HL-60 (cell line): ENCODE results near the gene FAM177A1.

Experiments used
- CTCF ChIP-seq: IDR thresholded peaks from one replicate; pipeline ENCODE4 v1.5.1; 2011; ENCODE audit warnings: low read length, control low read depth, inconsistent platforms; ENCODE audit not compliant: insufficient read depth
- GABPA ChIP-seq: IDR thresholded peaks from 2 replicates; pipeline ENCODE4 v1.6.1; 2012; ENCODE audit warnings: low read depth
- POLR2AphosphoS5 ChIP-seq: IDR thresholded peaks from 2 replicates; pipeline ENCODE4 v1.6.1; 2012; ENCODE audit warnings: low read depth
- SPI1 ChIP-seq: IDR thresholded peaks from 2 replicates; pipeline ENCODE4 v1.6.1; 2012; ENCODE audit warnings: low read depth, mild to moderate bottlenecking, borderline replicate concordance
- TF ChIP-seq, protein P1 (sequence below): IDR thresholded peaks from 2 replicates; pipeline ENCODE4 v1.6.1; 2012; ENCODE audit warnings: low read depth; ENCODE audit not compliant: insufficient replicate concordance

DNA sequence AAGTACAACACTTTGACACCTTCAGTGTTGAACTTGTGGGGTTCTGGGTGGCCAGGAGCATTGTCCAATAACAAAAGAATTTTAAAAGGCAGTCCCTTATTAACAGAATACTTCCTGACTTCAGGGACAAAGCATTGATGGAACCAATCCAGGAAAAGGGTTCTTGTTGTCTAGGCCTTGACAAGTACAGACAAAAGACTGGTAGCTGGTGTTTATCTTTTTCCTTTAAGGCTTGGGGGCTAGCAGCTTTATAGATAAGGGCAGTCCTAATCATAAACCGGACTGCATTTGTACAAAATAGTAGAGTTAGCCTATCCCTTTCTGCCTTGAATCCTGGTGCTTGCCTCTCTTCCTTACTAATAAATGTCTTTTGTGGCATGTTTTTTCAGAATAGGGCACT, 27.4 kb downstream of the FAM177A1 start:
- no peak for TF ChIP-seq CTCF
- TF ChIP-seq, protein P1, sequence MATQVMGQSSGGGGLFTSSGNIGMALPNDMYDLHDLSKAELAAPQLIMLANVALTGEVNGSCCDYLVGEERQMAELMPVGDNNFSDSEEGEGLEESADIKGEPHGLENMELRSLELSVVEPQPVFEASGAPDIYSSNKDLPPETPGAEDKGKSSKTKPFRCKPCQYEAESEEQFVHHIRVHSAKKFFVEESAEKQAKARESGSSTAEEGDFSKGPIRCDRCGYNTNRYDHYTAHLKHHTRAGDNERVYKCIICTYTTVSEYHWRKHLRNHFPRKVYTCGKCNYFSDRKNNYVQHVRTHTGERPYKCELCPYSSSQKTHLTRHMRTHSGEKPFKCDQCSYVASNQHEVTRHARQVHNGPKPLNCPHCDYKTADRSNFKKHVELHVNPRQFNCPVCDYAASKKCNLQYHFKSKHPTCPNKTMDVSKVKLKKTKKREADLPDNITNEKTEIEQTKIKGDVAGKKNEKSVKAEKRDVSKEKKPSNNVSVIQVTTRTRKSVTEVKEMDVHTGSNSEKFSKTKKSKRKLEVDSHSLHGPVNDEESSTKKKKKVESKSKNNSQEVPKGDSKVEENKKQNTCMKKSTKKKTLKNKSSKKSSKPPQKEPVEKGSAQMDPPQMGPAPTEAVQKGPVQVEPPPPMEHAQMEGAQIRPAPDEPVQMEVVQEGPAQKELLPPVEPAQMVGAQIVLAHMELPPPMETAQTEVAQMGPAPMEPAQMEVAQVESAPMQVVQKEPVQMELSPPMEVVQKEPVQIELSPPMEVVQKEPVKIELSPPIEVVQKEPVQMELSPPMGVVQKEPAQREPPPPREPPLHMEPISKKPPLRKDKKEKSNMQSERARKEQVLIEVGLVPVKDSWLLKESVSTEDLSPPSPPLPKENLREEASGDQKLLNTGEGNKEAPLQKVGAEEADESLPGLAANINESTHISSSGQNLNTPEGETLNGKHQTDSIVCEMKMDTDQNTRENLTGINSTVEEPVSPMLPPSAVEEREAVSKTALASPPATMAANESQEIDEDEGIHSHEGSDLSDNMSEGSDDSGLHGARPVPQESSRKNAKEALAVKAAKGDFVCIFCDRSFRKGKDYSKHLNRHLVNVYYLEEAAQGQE, result no peak
- TF ChIP-seq POLR2AphosphoS5, result no peak
- no peak for TF ChIP-seq SPI1
- TF ChIP-seq GABPA, result no peak
